Right lung (tissue), 10 donors: ENCODE data around the gene HLA-B. TPM values are rescaled to one million over a fixed set of nuclear protein-coding genes. Genes with fewer than 3 reads are reported as not detected.
A peak's percentile ranks its signal among the peaks of the same experiment; 100 is the strongest.
"Not testable (repeated sequence)": the region's sequence is repeated elsewhere in the genome, so short reads cannot be mapped to it uniquely, and the experiment has no call there.

Source experiments
- DNase-seq, 2 donors: peaks; one replicate each; pipeline ENCODE4 v3.0.0-alpha.2; 2013
- long read RNA-seq, 8 donors: transcript quantifications; one replicate each; lab custom pipeline, GENCODE V29; 2026
- polyA plus RNA-seq, 5 donors: library from polyadenylated mRNA; unstranded; fragments of 120-200 nt; gene quantifications; one replicate each; pipeline versions ENCODE4 v1.2.1 to v1.2.3, GENCODE V29; 2013; ENCODE audit warnings: inconsistent platforms in 1 of 5, low replicate concordance in 1 of 5; ENCODE audit not compliant: insufficient read length in 5 of 5, insufficient read depth in 1 of 5

The HLA-B gene
- polyA plus RNA-seq, result 100 to 1,000 TPM; 302 to 419 (median 365) TPM
- long read RNA-seq, donor 1, transcript HLA-B-253 (2 exons, 753 nt), result minor isoform, 10 of 137 reads
- long read RNA-seq, donor 1, transcript HLA-B-249 (8 exons, 1,547 nt), result major isoform, 63 of 137 reads
- long read RNA-seq, donor 1, transcript HLA-B-254 (3 exons, 917 nt), result minor isoform, 5 of 137 reads
- long read RNA-seq, donor 1, partial matches to known transcripts, result 49 of 137 reads
- long read RNA-seq, donor 1, other reads (novel, unspliced or antisense), result 8 of 137 reads
- long read RNA-seq, donor 2, transcript HLA-B-249 (8 exons, 1,547 nt), result major isoform, 56 of 85 reads
- long read RNA-seq, donor 2, transcript HLA-B-253 (2 exons, 753 nt), result minor isoform, 5 of 85 reads
- long read RNA-seq, donor 2, partial matches to known transcripts, result 10 of 85 reads
- long read RNA-seq, donor 2, other reads (novel, unspliced or antisense), result 12 of 85 reads
- long read RNA-seq, donor 3, transcript HLA-B-254 (3 exons, 917 nt), result minor isoform, 9 of 184 reads
- long read RNA-seq, donor 3, transcript HLA-B-253 (2 exons, 753 nt), result minor isoform, 16 of 184 reads
- long read RNA-seq, donor 3, transcript HLA-B-249 (8 exons, 1,547 nt), result major isoform, 93 of 184 reads
- long read RNA-seq, donor 3, partial matches to known transcripts, result 64 of 184 reads
- long read RNA-seq, donor 3, other reads (novel, unspliced or antisense), result 0 of 184 reads
- long read RNA-seq, donor 4, transcript HLA-B-249 (8 exons, 1,547 nt), result major isoform, 42 of 121 reads
- long read RNA-seq, donor 4, partial matches to known transcripts, result 74 of 121 reads
- long read RNA-seq, donor 4, other reads (novel, unspliced or antisense), result 0 of 121 reads
- long read RNA-seq, donor 5, transcript HLA-B-253 (2 exons, 753 nt), result minor isoform, 6 of 159 reads
- long read RNA-seq, donor 5, transcript HLA-B-249 (8 exons, 1,547 nt), result major isoform, 71 of 159 reads
- long read RNA-seq, donor 5, partial matches to known transcripts, result 74 of 159 reads
- long read RNA-seq, donor 5, other reads (novel, unspliced or antisense), result 0 of 159 reads
- long read RNA-seq, donor 6, transcript HLA-B-249 (8 exons, 1,547 nt), result major isoform, 135 of 209 reads
- long read RNA-seq, donor 6, transcript HLA-B-254 (3 exons, 917 nt), result minor isoform, 5 of 209 reads
- long read RNA-seq, donor 6, partial matches to known transcripts, result 55 of 209 reads
- long read RNA-seq, donor 6, other reads (novel, unspliced or antisense), result 8 of 209 reads
- long read RNA-seq, donor 7, transcript HLA-B-249 (8 exons, 1,547 nt), result major isoform, 42 of 76 reads
- long read RNA-seq, donor 7, partial matches to known transcripts, result 28 of 76 reads
- long read RNA-seq, donor 7, other reads (novel, unspliced or antisense), result 0 of 76 reads
- long read RNA-seq, donor 8, transcript HLA-B-249 (8 exons, 1,547 nt), result major isoform, 29 of 43 reads
- long read RNA-seq, donor 8, partial matches to known transcripts, result 5 of 43 reads
- long read RNA-seq, donor 8, other reads (novel, unspliced or antisense), result 0 of 43 reads

GRCh38 chr6:31356946-31357466 lies at the start of gene HLA-B:
Gene HLA-B, minus strand, starts transcription at chr6:31357179. Its CDS starts 21 bp downstream, at chr6:31357158.
- DNase-seq, result peak; percentile 79 to 80

- DNase-seq, result no peak
These were observed 49.0 kb upstream of the HLA-B start for GRCh38 chr6:31405996-31406395.

GRCh38 chr6:31404061-31404364 lies 47.0 kb upstream of the HLA-B start:
- DNase-seq, result not testable (repeated sequence)

- DNase-seq, result peak; percentile 75 to 77
These were observed 46.5 kb upstream of the HLA-B start, which contains the start of gene MICA for GRCh38 chr6:31403283-31404060. Gene MICA, plus strand, starts transcription at chr6:31403595. Its CDS starts 38 bp downstream, at chr6:31403633.

GRCh38 chr6:31402324-31403282 lies 45.6 kb upstream of the HLA-B start:
- no peak for DNase-seq

- no peak for DNase-seq
These were observed 44.4 kb upstream of the HLA-B start for GRCh38 chr6:31401403-31401802.

GRCh38 chr6:31400467-31401289 lies 43.7 kb upstream of the HLA-B start:
- peak; percentile 29 to 36 for DNase-seq

- peak; percentile 89 to 91 for DNase-seq
These were observed 42.8 kb upstream of the HLA-B start for GRCh38 chr6:31399589-31400466.

GRCh38 chr6:31397901-31398525 lies 41.0 kb upstream of the HLA-B start:
- DNase-seq, result no peak

GRCh38 chr6:31397153-31397499 lies 40.1 kb upstream of the HLA-B start:
- DNase-seq, result not testable (repeated sequence)

- DNase-seq, result peak; percentile 45 to 60
These were observed 39.6 kb upstream of the HLA-B start for GRCh38 chr6:31396422-31397152.

GRCh38 chr6:31395832-31396231 lies 38.9 kb upstream of the HLA-B start:
- no peak for DNase-seq

- DNase-seq, result no peak
These were observed 37.4 kb upstream of the HLA-B start for GRCh38 chr6:31394381-31394780.

- no peak for DNase-seq
These were observed 37.0 kb upstream of the HLA-B start for GRCh38 chr6:31393932-31394331.

- DNase-seq, result not testable (repeated sequence)
These were observed 32.8 kb upstream of the HLA-B start for GRCh38 chr6:31389802-31390132.
